Natural killer cell (primary cell): Measurements from ENCODE around the gene CCDC182. TPM values are rescaled to one million over a fixed set of nuclear protein-coding genes. Genes with fewer than 3 reads are reported as not detected.

Experiments
- ATAC-seq, 3 donors: fragments of 150-1000 bp in 2 of 3; fragments of 200-7000 bp in 1 of 3; cut with Tn5 transposase; 1 replicate in 1 of 3; 2 replicates in 2 of 3; pipeline ENCODE4 v1.10.0; 2021; ENCODE audit warnings: mild to moderate bottlenecking in 2 of 3, moderate library complexity in 2 of 3
- DNase-seq, 2 donors: peaks; one replicate each; pipeline versions ENCODE4 v3.0.0 to v3.0.0-alpha.2; 2013 to 2021; ENCODE audit warnings: mixed read lengths in 1 of 2
- H3K27ac ChIP-seq: one replicate; pipeline ENCODE4 v1.5.1; 2013; ENCODE audit warnings: mild to moderate bottlenecking, low read length
- H3K27me3 ChIP-seq: one replicate; pipeline ENCODE4 v1.6.1; 2013; ENCODE audit warnings: low read length; ENCODE audit not compliant: control insufficient read depth, insufficient read depth
- H3K36me3 ChIP-seq: one replicate; pipeline ENCODE4 v1.6.1; 2013; ENCODE audit warnings: low read length; ENCODE audit not compliant: control insufficient read depth, insufficient read depth
- H3K4me1 ChIP-seq: one replicate; pipeline ENCODE4 v1.6.1; 2013; ENCODE audit warnings: low read length; ENCODE audit not compliant: control insufficient read depth, insufficient read depth
- H3K4me3 ChIP-seq: one replicate; pipeline ENCODE4 v1.5.1; 2013; ENCODE audit warnings: low read length
- H3K9me3 ChIP-seq: one replicate; pipeline ENCODE4 v1.6.1; 2013; ENCODE audit warnings: low read length; ENCODE audit not compliant: control insufficient read depth, insufficient read depth
- H3K27ac Mint-ChIP-seq, 2 donors: one replicate each; pipeline ENCODE4 v1.8.0; 2022; ENCODE audit warnings: mild to moderate bottlenecking in 2 of 2, mixed read lengths in 2 of 2, moderate library complexity in 1 of 2
- H3K27me3 Mint-ChIP-seq, 2 donors: one replicate each; pipeline ENCODE4 v1.8.0; 2022; ENCODE audit warnings: low read depth in 2 of 2, mixed read lengths in 2 of 2
- H3K36me3 Mint-ChIP-seq: one replicate; pipeline ENCODE4 v1.8.0; 2022; ENCODE audit warnings: mixed read lengths
- H3K4me1 Mint-ChIP-seq, 2 donors: one replicate each; pipeline ENCODE4 v1.8.0; 2022; ENCODE audit warnings: mixed read lengths in 2 of 2
- H3K4me3 Mint-ChIP-seq: one replicate; pipeline ENCODE4 v1.8.0; 2022; ENCODE audit warnings: mild to moderate bottlenecking, moderate library complexity, mixed read lengths
- H3K9me3 Mint-ChIP-seq, 2 donors: one replicate each; pipeline ENCODE4 v1.8.0; 2022; ENCODE audit warnings: mixed read lengths in 2 of 2
- CTCF ChIP-seq: fragments of 200-600 bp; IDR thresholded peaks from one replicate; pipeline ENCODE4 v1.8.0; 2022; ENCODE audit warnings: antibody characterized with exemption
- WGBS: methylation state at CpG from one replicate; pipeline ENCODE4 v1.1.7; 2013; ENCODE audit warnings: missing lambda C conversion rate; ENCODE audit not compliant: insufficient coverage; 5-methylcytosine and 5-hydroxymethylcytosine counted together
- intact Hi-C: fragments of 100-400 bp; cut with micrococcal nuclease; formaldehyde crosslinking; loops from one replicate; pipeline ENCODE4 v1.14.2; 2022
- total RNA-seq, 4 donors: library from RNA; stranded (reverse); fragments of 120-200 nt in 1 of 4; gene quantifications; one replicate each; pipeline versions ENCODE4 v1.2.3 to v1.2.4, GENCODE V29; 2013 to 2022

CCDC182 gene
- total RNA-seq, 3 donors from 2014 or later (not counting 1 experiment from before 2014, with no cell fraction given), result not detected

GRCh38 chr17:57721967-57722703 lies 23.0 kb downstream of the CCDC182 start:
- Mint-ChIP-seq H3K4me1 (peaks cover 9% of the 10 kb centered on the region in 2 donors), H3K27me3 (peaks cover 7 to 19% of the 10 kb centered on the region in 2 donors), H3K4me3 (no peak overlapping the region), H3K27ac (no peak overlapping the region), H3K36me3 (no peaks in the 10 kb centered on the region), H3K9me3 (no peaks in the 10 kb centered on the region)
- no peak for ATAC-seq
- 94% methylated on average over 3 of the region's 3 CpGs for WGBS
- no peaks in the 10 kb centered on the region for H3K9me3 ChIP-seq
- no peak overlapping the region for H3K4me3 ChIP-seq
- TF ChIP-seq CTCF, result no peak
- intact Hi-C loops, result no loop called here
- peaks cover 7% of the 10 kb centered on the region for H3K4me1 ChIP-seq
- H3K27me3 ChIP-seq, result no peaks in the 10 kb centered on the region
- H3K36me3 ChIP-seq, result no peaks in the 10 kb centered on the region
- H3K27ac ChIP-seq, result no peak overlapping the region
- no peak for DNase-seq

- H3K4me1 ChIP-seq, result peaks cover 7% of the 10 kb centered on the region
- no peak overlapping the region for H3K27ac Mint-ChIP-seq
- no peaks in the 10 kb centered on the region for H3K27me3 ChIP-seq
- H3K9me3 Mint-ChIP-seq, result no peaks in the 10 kb centered on the region
- intact Hi-C loops, result no loop called here
- no peak overlapping the region for H3K27ac ChIP-seq
- H3K4me3 ChIP-seq, result no peak overlapping the region
- DNase-seq, result no peak
- H3K27me3 Mint-ChIP-seq, result peaks cover 10 to 28% of the 10 kb centered on the region in 2 donors
- H3K4me3 Mint-ChIP-seq, result no peak overlapping the region
- H3K36me3 Mint-ChIP-seq, result no peaks in the 10 kb centered on the region
- no peak for ATAC-seq
- no peaks in the 10 kb centered on the region for H3K36me3 ChIP-seq
- peaks cover 9% of the 10 kb centered on the region in 2 donors for H3K4me1 Mint-ChIP-seq
- H3K9me3 ChIP-seq, result no peaks in the 10 kb centered on the region
- TF ChIP-seq CTCF, result no peak
- WGBS, result 91% methylated on average over 2 of the region's 2 CpGs
These were observed 24.6 kb downstream of the CCDC182 start for GRCh38 chr17:57720386-57721035.

GRCh38 chr17:57718878-57719277 lies 26.2 kb downstream of the CCDC182 start:
- no peak overlapping the region for H3K27ac Mint-ChIP-seq
- peaks cover 11 to 40% of the 10 kb centered on the region in 2 donors for H3K27me3 Mint-ChIP-seq

More at GRCh38 chr17:57718878-57719277, 26.2 kb downstream of the CCDC182 start:
- no peak for ATAC-seq
- Histone ChIP-seq H3K36me3 (no peaks in the 10 kb centered on the region), H3K27me3 (peaks cover 3% of the 10 kb centered on the region), H3K9me3 (no peaks in the 10 kb centered on the region), H3K4me3 (no peak overlapping the region), H3K4me1 (peaks cover 4% of the 10 kb centered on the region), H3K27ac (no peak overlapping the region)
- intact Hi-C loops, result no loop called here
- Mint-ChIP-seq H3K36me3 (no peaks in the 10 kb centered on the region), H3K4me3 (no peak overlapping the region), H3K4me1 (peaks cover 9% of the 10 kb centered on the region in 2 donors), H3K9me3 (no peaks in the 10 kb centered on the region)
- no peak for TF ChIP-seq CTCF
- WGBS, result 91% methylated on average over 8 of the region's 8 CpGs
- no peak for DNase-seq
